ENCODE measurements around the gene AKT1. TPM values are rescaled to one million over a fixed set of nuclear protein-coding genes. Genes with fewer than 3 reads are reported as not detected.

AKT1 gene
- total RNA-seq, 1 experiment from 2014 or later = 118 TPM

DNA sequence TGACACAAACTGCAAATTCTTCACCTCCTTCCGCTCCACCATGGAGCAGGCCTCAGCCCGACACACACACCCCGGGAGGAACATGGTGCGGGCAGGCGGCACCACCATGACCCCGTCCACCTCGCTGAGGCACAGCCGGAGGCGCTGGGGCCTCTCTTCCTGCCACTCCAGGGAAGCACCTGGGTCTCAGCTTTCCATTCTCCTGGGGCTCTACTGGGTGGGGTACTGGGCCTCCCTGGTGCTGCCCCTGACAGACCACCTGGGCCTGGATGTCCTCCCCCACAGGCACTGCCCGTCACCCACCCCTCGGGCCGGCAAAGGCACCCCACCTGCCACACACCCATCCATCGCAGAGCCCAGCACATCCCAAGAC lies 9.9 kb downstream of the AKT1 start:
- no peak overlapping the region for H3K27ac Mint-ChIP-seq (ENCODE audit: unreplicated experiment)
- no peak for DNase-seq
- no peak overlapping the region for H3K4me3 Mint-ChIP-seq (ENCODE audit: low read depth, unreplicated experiment)
- H3K36me3 Mint-ChIP-seq (ENCODE audit: insufficient read depth, unreplicated experiment) = peaks cover 10% of the 10 kb centered on the region
- TF ChIP-seq, protein P1, sequence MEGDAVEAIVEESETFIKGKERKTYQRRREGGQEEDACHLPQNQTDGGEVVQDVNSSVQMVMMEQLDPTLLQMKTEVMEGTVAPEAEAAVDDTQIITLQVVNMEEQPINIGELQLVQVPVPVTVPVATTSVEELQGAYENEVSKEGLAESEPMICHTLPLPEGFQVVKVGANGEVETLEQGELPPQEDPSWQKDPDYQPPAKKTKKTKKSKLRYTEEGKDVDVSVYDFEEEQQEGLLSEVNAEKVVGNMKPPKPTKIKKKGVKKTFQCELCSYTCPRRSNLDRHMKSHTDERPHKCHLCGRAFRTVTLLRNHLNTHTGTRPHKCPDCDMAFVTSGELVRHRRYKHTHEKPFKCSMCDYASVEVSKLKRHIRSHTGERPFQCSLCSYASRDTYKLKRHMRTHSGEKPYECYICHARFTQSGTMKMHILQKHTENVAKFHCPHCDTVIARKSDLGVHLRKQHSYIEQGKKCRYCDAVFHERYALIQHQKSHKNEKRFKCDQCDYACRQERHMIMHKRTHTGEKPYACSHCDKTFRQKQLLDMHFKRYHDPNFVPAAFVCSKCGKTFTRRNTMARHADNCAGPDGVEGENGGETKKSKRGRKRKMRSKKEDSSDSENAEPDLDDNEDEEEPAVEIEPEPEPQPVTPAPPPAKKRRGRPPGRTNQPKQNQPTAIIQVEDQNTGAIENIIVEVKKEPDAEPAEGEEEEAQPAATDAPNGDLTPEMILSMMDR (IDR thresholded peaks at IDR 0.05; ENCODE audit: unreplicated experiment) = no peak
- no peaks in the 10 kb centered on the region for H3K9me3 Mint-ChIP-seq (ENCODE audit: low read depth, unreplicated experiment)
- BruUV-seq (replicated peaks) = no TSS peak
- CTCF ChIA-PET = no interaction called here
- no peaks in the 10 kb centered on the region for H3K4me1 Mint-ChIP-seq (ENCODE audit: low read depth, unreplicated experiment)
- intact Hi-C loops (cut with micrococcal nuclease; ENCODE audit: unreplicated experiment) = no loop called here
- no peaks in the 10 kb centered on the region for H3K27me3 Mint-ChIP-seq (ENCODE audit: unreplicated experiment)

DNA sequence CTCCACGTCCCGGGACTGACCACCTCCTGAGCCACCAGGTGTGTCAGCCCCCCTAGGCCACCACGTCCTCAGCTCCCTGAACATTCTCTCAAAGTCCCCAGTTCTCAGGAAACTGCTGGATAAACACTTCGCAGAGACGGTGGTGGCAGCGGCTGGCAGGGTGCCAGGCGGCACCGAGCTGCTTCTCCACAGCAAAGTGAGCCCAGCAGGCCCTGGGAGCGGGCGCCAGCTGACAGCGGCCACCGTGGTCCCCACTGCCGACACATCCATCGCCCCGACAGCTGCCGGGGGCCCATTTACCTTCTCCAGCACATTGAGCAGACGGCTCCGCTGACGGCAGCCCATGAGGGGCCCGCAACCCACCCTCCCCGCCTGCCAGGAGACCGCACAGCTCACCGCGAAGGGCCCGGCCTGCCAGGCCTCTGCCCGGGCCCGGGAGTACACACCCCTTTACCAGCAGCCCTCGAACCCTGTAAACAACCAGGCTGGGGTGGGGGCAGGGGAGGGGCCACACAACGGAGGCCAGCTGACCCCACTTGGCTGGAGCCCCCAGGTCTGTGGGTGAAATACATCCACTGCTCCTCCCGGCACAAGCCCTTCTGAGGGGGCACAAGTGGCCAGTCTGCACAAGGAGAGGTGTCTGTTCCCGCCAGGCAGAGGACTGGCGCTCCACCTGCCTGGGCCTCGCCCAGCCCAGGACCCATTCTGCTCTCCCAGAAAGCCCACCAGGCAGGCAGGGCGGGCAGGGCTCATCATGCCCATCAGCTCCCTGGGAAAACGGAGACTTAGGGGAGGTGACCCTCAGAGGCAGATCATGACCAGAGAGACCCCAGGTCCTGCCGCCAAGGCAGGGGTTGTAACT lies 10.5 kb downstream of the AKT1 start:
- BruUV-seq (replicated peaks) = no TSS peak
- Mint-ChIP-seq H3K9me3 (ENCODE audit: low read depth, unreplicated experiment) (no peaks in the 10 kb centered on the region), H3K36me3 (ENCODE audit: insufficient read depth, unreplicated experiment) (peaks cover 10% of the 10 kb centered on the region), H3K27ac (ENCODE audit: unreplicated experiment) (no peak overlapping the region), H3K4me1 (ENCODE audit: low read depth, unreplicated experiment) (no peaks in the 10 kb centered on the region), H3K4me3 (ENCODE audit: low read depth, unreplicated experiment) (no peak overlapping the region), H3K27me3 (ENCODE audit: unreplicated experiment) (no peaks in the 10 kb centered on the region)
- TF ChIP-seq, protein P1 (IDR thresholded peaks at IDR 0.05; ENCODE audit: unreplicated experiment) = no peak
- intact Hi-C loops (cut with micrococcal nuclease; ENCODE audit: unreplicated experiment) = no loop called here
- no peak for DNase-seq
- CTCF ChIA-PET = no interaction called here

DNA sequence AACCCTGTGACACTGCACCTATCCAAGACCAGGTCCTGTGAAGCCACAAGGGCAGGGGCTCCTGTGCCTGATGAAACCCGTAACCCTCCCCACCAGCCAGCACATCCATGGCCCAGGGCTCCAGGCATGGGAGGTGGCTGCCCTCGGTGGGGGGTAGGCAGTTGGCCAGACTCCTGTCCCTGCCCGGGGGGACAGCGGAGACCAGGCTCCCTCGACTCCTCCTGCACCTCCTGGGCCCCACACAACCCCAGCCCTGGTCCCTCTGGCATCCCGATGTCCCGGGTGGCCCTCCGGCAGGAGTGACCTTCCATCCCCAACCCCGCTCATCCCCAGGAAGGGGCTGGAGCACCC lies 11.4 kb downstream of the AKT1 start:
- Mint-ChIP-seq H3K9me3 (ENCODE audit: low read depth, unreplicated experiment) (no peaks in the 10 kb centered on the region), H3K4me1 (ENCODE audit: low read depth, unreplicated experiment) (no peaks in the 10 kb centered on the region), H3K36me3 (ENCODE audit: insufficient read depth, unreplicated experiment) (peaks cover 10% of the 10 kb centered on the region), H3K27me3 (ENCODE audit: unreplicated experiment) (no peaks in the 10 kb centered on the region), H3K4me3 (ENCODE audit: low read depth, unreplicated experiment) (no peak overlapping the region), H3K27ac (ENCODE audit: unreplicated experiment) (no peak overlapping the region)
- intact Hi-C loops (cut with micrococcal nuclease; ENCODE audit: unreplicated experiment) = no loop called here
- TF ChIP-seq, protein P1 (IDR thresholded peaks at IDR 0.05; ENCODE audit: unreplicated experiment) = no peak
- no TSS peak for BruUV-seq (replicated peaks)
- CTCF ChIA-PET = no interaction called here
- DNase-seq = no peak

DNA sequence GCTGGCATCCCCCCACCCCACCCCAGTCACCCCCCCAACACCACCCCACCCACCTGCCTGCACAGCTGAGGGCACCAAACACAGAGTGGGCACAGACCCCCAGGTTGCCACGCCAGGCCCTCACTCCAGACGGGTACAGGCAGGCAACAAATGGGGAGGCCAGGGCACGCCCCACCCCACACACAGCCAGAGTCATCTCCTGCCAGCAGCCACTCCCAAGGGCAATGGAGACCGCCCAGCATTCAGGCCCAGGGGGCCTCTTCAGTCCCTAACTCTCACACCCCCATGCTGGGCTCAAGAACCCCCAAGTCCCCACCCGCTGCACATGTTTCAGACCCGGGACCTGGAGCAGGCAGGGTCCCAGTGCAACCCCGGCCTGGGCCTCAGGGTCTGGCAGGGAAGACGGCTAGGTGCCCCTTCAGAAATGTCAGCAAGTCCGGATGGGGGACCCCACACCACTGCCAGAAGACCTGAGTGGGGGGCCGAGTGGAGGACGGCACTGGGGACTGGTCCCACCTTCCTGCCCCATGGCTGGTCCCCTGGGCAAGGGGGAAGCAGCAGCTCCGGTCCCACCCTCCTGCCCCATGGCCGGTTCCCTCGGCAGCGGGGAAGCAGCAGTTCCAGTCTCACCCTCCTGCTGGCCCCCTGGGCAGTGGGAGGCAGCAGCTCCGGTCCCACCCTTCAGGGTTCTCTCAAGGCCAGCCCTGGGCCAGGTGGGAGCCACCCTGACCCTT lies 11.9 kb downstream of the AKT1 start:
- no peaks in the 10 kb centered on the region for H3K9me3 Mint-ChIP-seq (ENCODE audit: low read depth, unreplicated experiment)
- H3K4me3 Mint-ChIP-seq (ENCODE audit: low read depth, unreplicated experiment) = no peak overlapping the region
- peaks cover 10% of the 10 kb centered on the region for H3K36me3 Mint-ChIP-seq (ENCODE audit: insufficient read depth, unreplicated experiment)
- CTCF ChIA-PET = no interaction called here
- BruUV-seq (replicated peaks) = no TSS peak
- intact Hi-C loops (cut with micrococcal nuclease; ENCODE audit: unreplicated experiment) = no loop called here
- TF ChIP-seq, protein P1 (IDR thresholded peaks at IDR 0.05; ENCODE audit: unreplicated experiment) = no peak
- H3K27ac Mint-ChIP-seq (ENCODE audit: unreplicated experiment) = no peak overlapping the region
- no peaks in the 10 kb centered on the region for H3K27me3 Mint-ChIP-seq (ENCODE audit: unreplicated experiment)
- no peaks in the 10 kb centered on the region for H3K4me1 Mint-ChIP-seq (ENCODE audit: low read depth, unreplicated experiment)
- DNase-seq = no peak
